Kidney (tissue), 14 donors: Measurements from ENCODE around the gene GBA3. TPM values are rescaled to one million over a fixed set of nuclear protein-coding genes. Genes with fewer than 3 reads are reported as not detected.
A peak's percentile ranks its signal among the peaks of the same experiment; 100 is the strongest.

ENCODE experiments used
- DNase-seq, 5 donors: peaks; one replicate each; pipeline ENCODE4 v3.0.0-alpha.2; 2013 to 2020
- FAIRE-seq: peaks from 2 replicates; lab custom pipeline; 2012; peaks lifted over from hg19 to GRCh38; lab: Jason Lieb, UNC
- H3K27ac ChIP-seq, 2 donors: one replicate each; pipeline ENCODE4 v1.7.0; 2013; ENCODE audit warnings: low read depth in 2 of 2, low read length in 2 of 2, inconsistent platforms in 1 of 2
- H3K27me3 ChIP-seq: one replicate; pipeline ENCODE4 v1.7.1; 2013; ENCODE audit warnings: low read length, inconsistent platforms; ENCODE audit not compliant: control insufficient read depth, insufficient read depth
- H3K36me3 ChIP-seq, 3 donors: one replicate each; pipeline versions ENCODE4 v1.7.0 to v1.7.1; 2013; ENCODE audit warnings: low read length in 3 of 3, control low read depth in 1 of 3, inconsistent platforms in 1 of 3; ENCODE audit not compliant: insufficient read depth in 3 of 3, control insufficient read depth in 2 of 3
- H3K4me1 ChIP-seq, 3 donors: one replicate each; pipeline versions ENCODE4 v1.7.0 to v1.7.1; 2013; ENCODE audit warnings: low read length in 3 of 3, inconsistent platforms in 1 of 3, low read depth in 1 of 3; ENCODE audit not compliant: control insufficient read depth in 2 of 3, insufficient read depth in 2 of 3
- H3K4me3 ChIP-seq, 3 donors: one replicate each; pipeline versions ENCODE4 v1.7.0 to v1.8.1; 2013; ENCODE audit warnings: low read length in 3 of 3, control low read depth in 1 of 3, inconsistent platforms in 1 of 3
- H3K9ac ChIP-seq, 3 donors: one replicate each; pipeline versions ENCODE4 v1.7.0 to v1.7.1; 2013; ENCODE audit warnings: low read length in 3 of 3, control low read depth in 1 of 3, inconsistent platforms in 1 of 3
- H3K9me3 ChIP-seq, 3 donors: one replicate each; pipeline versions ENCODE4 v1.7.0 to v1.7.1; 2013; ENCODE audit warnings: low read length in 3 of 3, control low read depth in 1 of 3, inconsistent platforms in 1 of 3; ENCODE audit not compliant: control insufficient read depth in 2 of 3, insufficient read depth in 1 of 3
- intact Hi-C: fragments of 100-400 bp; cut with DNase I; formaldehyde crosslinking; loops from one replicate; pipeline ENCODE4 v1.11.1; 2022
- polyA plus RNA-seq: library from polyadenylated mRNA; stranded (reverse); fragments of 350-450 nt; fragmentation: Illumina TruSeq; extraction: RNeasy Lipid Tissue Mini Kit (QIAGEN cat#74804); gene quantifications from one replicate; pipeline ENCODE4 v1.2.3, GENCODE V29; 2014; ENCODE audit warnings: low read depth, low replicate concordance; ENCODE audit not compliant: insufficient read depth
- total RNA-seq: library from RNA; stranded (reverse); fragmentation: NEBNext Ultra II Directional; extraction: Animal tissue kit (Norgen Biotek cat#: 25700); gene quantifications from one replicate; pipeline ENCODE4 v1.2.1, GENCODE V29; 2021
- TF ChIP-seq, protein P1 (sequence below): IDR thresholded peaks from 3 replicates; pipeline ENCODE4 v1.5.1; 2012; ENCODE audit warnings: mild to moderate bottlenecking, moderate library complexity, borderline replicate concordance; ENCODE audit not compliant: insufficient read depth; ENCODE audit errors: extremely low read depth
- donor health status: control.
- donor health status: control.
- donor health status: control.
- donor health status: control.
- donor health status: control.
- donor health status: DM: yes; HTN: yes; CAD: no.
- donor health status: Normal renal cell carcinoma (clear cell type).

The GBA3 gene
- total and polyA plus RNA-seq, 2 donors from 2014 or later: 40.9 to 59.0 TPM

DNA sequence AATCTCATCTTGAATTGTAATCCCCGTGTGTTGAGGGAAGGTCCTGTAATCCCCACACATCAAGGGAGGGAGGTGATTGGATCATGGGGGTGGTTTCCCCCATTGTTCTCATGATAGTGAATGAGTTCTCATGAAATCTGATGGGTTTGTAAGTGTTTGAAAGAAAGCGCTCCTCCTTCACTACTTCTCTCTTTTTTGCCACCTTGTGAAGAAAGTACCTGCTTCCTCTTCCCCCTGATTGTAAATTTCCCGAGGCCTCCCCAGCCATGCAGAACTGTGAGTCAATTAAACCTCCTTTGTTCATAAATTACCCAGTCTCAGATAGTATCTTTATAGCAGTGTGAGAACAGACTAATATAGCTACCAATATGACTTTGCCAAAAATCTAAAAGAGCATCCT is 41.1 kb downstream of the GBA3 start:
- FAIRE-seq (no peak), DNase-seq (no peak)
- Histone ChIP-seq H3K36me3 (no peaks in the 10 kb centered on the region), H3K9me3 (no peaks in the 10 kb centered on the region), H3K27ac (no peak overlapping the region), H3K4me3 (no peak overlapping the region), H3K27me3 (no peaks in the 10 kb centered on the region), H3K9ac (no peak overlapping the region), H3K4me1 (no peaks in the 10 kb centered on the region)
- TF ChIP-seq, protein P1, sequence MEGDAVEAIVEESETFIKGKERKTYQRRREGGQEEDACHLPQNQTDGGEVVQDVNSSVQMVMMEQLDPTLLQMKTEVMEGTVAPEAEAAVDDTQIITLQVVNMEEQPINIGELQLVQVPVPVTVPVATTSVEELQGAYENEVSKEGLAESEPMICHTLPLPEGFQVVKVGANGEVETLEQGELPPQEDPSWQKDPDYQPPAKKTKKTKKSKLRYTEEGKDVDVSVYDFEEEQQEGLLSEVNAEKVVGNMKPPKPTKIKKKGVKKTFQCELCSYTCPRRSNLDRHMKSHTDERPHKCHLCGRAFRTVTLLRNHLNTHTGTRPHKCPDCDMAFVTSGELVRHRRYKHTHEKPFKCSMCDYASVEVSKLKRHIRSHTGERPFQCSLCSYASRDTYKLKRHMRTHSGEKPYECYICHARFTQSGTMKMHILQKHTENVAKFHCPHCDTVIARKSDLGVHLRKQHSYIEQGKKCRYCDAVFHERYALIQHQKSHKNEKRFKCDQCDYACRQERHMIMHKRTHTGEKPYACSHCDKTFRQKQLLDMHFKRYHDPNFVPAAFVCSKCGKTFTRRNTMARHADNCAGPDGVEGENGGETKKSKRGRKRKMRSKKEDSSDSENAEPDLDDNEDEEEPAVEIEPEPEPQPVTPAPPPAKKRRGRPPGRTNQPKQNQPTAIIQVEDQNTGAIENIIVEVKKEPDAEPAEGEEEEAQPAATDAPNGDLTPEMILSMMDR: no peak
- intact Hi-C loops: no loop called here

DNA sequence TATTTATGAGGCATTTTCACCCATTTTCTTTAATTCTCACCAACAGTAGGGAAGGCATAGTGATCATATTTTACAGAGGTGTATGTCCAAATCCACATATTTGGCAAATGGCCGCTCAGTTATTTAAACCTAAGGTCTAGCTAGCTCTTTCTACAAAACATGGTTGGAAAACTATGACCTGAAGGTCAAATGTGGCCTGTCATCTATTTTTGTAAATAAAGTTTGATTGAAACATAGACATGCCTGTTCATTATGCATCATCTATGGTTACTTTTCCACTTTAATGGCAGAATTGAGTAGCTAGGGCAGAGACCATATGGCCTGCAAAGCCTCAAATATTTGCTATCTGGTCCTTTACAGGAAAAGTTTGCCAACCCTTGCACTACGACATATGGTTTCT is 44.2 kb downstream of the GBA3 start:
- DNase-seq: no peak
- no peak overlapping the region for H3K4me3 ChIP-seq
- TF ChIP-seq, protein P1: no peak
- H3K9me3 ChIP-seq: no peaks in the 10 kb centered on the region
- FAIRE-seq: no peak
- H3K36me3 ChIP-seq: no peaks in the 10 kb centered on the region
- H3K27me3 ChIP-seq: no peaks in the 10 kb centered on the region
- no peak overlapping the region for H3K9ac ChIP-seq
- H3K27ac ChIP-seq: no peak overlapping the region
- H3K4me1 ChIP-seq: peaks cover 0 to 9% (median 0%) of the 10 kb centered on the region in 3 donors
- intact Hi-C loops: no loop called here

DNA sequence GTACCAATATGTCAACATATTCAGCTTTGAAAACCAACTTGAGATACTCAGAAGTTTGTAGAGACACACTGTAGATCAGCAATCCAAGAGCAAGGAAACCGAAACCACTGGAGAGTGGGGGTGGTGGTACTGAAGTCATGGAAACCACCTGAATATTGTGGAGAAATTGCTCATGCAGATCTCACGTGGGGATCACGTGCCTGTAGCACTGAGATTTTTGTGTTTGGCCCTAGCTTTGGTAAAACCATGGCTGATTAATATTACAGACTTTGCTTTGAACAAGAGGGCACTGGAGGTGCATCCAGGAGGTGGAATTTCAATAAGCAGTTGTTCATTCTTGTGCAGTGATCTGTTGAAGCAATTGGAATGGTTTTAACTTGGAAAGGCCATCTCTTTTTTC is 47.2 kb downstream of the GBA3 start:
- no peak overlapping the region for H3K4me3 ChIP-seq
- H3K9ac ChIP-seq: no peak overlapping the region
- no peaks in the 10 kb centered on the region for H3K9me3 ChIP-seq
- TF ChIP-seq, protein P1: no peak
- DNase-seq (peak; percentile 53 to 76 (median 64)), FAIRE-seq (peak; percentile 19)
- peak overlapping the region; percentile 40 to 58 for H3K27ac ChIP-seq
- H3K36me3 ChIP-seq: no peaks in the 10 kb centered on the region
- intact Hi-C loops: no loop called here
- H3K4me1 ChIP-seq: peaks cover 0 to 9% (median 0%) of the 10 kb centered on the region in 3 donors
- no peaks in the 10 kb centered on the region for H3K27me3 ChIP-seq

DNA sequence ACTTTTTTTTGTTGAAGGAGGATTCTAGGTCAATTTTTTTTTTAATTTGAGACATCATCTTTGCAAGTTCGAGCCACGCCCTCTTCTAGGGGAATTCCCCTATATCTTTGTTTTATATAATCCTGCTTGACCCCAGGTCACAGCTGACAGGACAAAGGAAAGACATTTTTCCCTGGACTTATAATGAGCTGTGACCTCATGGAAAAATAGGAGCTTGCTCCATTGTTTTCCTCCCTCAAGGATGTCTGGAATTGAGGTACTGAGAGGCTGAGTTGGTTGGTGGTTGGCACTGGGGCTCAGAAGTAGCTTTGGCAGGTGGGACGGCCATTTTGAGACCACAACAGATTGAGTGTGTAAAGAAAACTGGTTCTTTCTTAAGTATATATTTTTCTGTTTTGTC is 49.0 kb downstream of the GBA3 start:
- DNase-seq (no peak), FAIRE-seq (no peak)
- Histone ChIP-seq H3K27me3 (no peaks in the 10 kb centered on the region), H3K9ac (no peak overlapping the region), H3K4me1 (peaks cover 0 to 9% (median 0%) of the 10 kb centered on the region in 3 donors), H3K36me3 (no peaks in the 10 kb centered on the region), H3K27ac (no peak overlapping the region), H3K9me3 (no peaks in the 10 kb centered on the region), H3K4me3 (no peak overlapping the region)
- TF ChIP-seq, protein P1: no peak
- intact Hi-C loops: no loop called here
